Measurements from ENCODE around the gene CCNA1. TPM values are rescaled to one million over a fixed set of nuclear protein-coding genes. Genes with fewer than 3 reads are reported as not detected.

CCNA1 gene
- total RNA-seq, 1 donor from 2014 or later: not detected

DNA sequence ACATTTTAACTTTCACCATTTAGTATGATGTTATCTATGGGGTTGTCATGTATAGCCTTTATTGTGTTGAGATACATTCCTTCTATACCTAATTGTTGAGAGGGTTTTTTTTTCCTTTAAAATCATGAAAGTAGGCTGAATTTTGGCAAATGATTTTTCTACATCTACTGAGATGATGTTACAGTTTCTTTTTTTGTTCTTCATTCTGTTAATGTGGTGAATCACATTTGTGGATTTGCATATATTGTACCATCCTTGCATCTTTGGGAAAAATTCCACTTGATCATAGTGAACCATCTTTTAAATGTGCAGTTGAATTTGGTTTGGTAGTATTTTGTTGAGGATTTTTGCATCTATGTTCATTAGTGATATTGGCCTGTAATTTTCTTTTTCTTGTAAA is 29.2 kb downstream of the CCNA1 start:
- H3K4me1 Mint-ChIP-seq (ENCODE audit: unreplicated experiment): no peaks in the 10 kb centered on the region
- TF ChIP-seq, protein P1, sequence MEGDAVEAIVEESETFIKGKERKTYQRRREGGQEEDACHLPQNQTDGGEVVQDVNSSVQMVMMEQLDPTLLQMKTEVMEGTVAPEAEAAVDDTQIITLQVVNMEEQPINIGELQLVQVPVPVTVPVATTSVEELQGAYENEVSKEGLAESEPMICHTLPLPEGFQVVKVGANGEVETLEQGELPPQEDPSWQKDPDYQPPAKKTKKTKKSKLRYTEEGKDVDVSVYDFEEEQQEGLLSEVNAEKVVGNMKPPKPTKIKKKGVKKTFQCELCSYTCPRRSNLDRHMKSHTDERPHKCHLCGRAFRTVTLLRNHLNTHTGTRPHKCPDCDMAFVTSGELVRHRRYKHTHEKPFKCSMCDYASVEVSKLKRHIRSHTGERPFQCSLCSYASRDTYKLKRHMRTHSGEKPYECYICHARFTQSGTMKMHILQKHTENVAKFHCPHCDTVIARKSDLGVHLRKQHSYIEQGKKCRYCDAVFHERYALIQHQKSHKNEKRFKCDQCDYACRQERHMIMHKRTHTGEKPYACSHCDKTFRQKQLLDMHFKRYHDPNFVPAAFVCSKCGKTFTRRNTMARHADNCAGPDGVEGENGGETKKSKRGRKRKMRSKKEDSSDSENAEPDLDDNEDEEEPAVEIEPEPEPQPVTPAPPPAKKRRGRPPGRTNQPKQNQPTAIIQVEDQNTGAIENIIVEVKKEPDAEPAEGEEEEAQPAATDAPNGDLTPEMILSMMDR (IDR thresholded peaks at IDR 0.05): no peak
- no peaks in the 10 kb centered on the region for H3K36me3 Mint-ChIP-seq (ENCODE audit: unreplicated experiment)
- H3K27ac Mint-ChIP-seq (ENCODE audit: unreplicated experiment): no peak overlapping the region
- H3K27me3 Mint-ChIP-seq (ENCODE audit: unreplicated experiment): peaks cover 16% of the 10 kb centered on the region
- no peak overlapping the region for H3K4me3 Mint-ChIP-seq (ENCODE audit: unreplicated experiment)
- H3K9me3 Mint-ChIP-seq (ENCODE audit: unreplicated experiment): peaks cover 4% of the 10 kb centered on the region
- DNase-seq (ENCODE audit: extremely low spot score, unreplicated experiment): no peak

DNA sequence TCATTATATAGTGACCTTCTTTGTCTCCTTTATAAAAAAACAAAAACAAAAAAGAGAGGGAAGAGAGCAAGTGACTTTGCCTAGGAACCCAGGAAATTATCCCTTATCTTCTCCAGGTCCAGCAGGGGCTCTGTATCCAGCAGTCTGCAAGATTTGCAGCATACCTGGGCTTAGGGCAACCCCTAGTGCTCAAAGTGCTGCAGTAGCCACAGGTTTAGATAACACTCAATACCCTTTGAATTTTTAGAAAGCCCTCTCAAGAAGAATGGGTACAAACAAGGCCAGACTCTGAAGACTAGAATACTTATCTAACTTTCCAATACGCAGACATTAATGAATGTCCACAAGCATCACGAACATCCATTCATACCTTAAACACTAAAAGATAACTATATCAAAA is 43.2 kb downstream of the CCNA1 start:
- H3K9me3 Mint-ChIP-seq (ENCODE audit: unreplicated experiment): peaks cover 7% of the 10 kb centered on the region
- no peaks in the 10 kb centered on the region for H3K27me3 Mint-ChIP-seq (ENCODE audit: unreplicated experiment)
- H3K27ac Mint-ChIP-seq (ENCODE audit: unreplicated experiment): no peak overlapping the region
- DNase-seq (ENCODE audit: extremely low spot score, unreplicated experiment): no peak
- TF ChIP-seq, protein P1 (IDR thresholded peaks at IDR 0.05): no peak
- no peak overlapping the region for H3K4me3 Mint-ChIP-seq (ENCODE audit: unreplicated experiment)
- no peaks in the 10 kb centered on the region for H3K4me1 Mint-ChIP-seq (ENCODE audit: unreplicated experiment)
- H3K36me3 Mint-ChIP-seq (ENCODE audit: unreplicated experiment): no peaks in the 10 kb centered on the region

DNA sequence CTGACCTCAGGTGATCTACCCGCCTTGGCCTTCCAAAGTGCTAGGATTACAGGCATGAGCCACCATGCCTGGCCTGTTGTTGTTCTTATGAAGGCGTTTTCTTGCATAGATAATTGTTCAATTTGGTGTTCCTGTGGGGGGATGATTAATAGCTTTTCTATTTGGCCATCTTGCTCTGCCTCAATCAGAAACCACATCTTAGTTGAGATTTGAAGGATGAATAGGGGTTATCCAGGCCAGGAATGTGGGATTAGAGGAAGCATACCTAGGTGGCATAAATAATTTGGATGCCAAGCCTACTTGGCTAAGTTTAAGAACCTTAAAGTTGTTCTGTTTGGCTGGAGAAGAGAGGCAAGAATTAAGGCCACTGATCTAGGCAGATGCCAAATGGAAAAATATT is 44.4 kb downstream of the CCNA1 start:
- H3K36me3 Mint-ChIP-seq (ENCODE audit: unreplicated experiment): no peaks in the 10 kb centered on the region
- peaks cover 7% of the 10 kb centered on the region for H3K9me3 Mint-ChIP-seq (ENCODE audit: unreplicated experiment)
- H3K4me1 Mint-ChIP-seq (ENCODE audit: unreplicated experiment): no peaks in the 10 kb centered on the region
- H3K27ac Mint-ChIP-seq (ENCODE audit: unreplicated experiment): no peak overlapping the region
- TF ChIP-seq, protein P1 (IDR thresholded peaks at IDR 0.05): no peak
- no peaks in the 10 kb centered on the region for H3K27me3 Mint-ChIP-seq (ENCODE audit: unreplicated experiment)
- no peak overlapping the region for H3K4me3 Mint-ChIP-seq (ENCODE audit: unreplicated experiment)
- no peak for DNase-seq (ENCODE audit: extremely low spot score, unreplicated experiment)

DNA sequence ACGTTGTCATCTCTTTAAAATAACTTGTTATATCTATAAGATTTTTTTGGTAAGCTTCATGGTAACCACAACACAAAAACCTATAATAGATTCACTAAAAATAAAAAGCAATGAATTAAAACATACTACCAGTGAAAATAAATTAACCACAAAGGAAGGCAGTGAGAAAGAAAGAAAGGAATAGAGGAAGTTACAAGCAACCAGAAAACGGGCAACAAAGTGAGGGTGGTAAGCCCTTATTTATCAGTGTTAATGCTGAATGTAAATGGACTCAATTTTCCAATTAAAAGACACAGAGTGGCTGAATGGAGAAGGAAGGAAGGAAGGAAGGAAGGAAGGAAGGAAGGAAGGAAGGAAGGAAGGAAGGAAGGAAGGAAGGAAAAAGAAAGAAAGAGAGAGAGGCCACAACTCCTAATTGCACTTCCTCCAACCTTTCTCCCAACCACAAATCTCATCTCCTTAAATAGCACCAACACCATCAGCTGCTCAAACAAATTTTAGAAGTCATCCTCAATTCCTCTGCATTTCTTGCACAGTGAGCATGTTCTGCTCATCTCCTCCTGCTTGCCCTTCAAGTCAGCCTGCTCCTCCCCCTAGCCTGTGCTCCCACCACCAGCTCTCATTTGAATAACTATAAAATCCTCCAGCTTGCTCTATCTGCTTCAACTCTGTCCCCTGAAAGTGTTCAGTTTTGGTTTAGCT is 48.6 kb downstream of the CCNA1 start:
- H3K36me3 Mint-ChIP-seq (ENCODE audit: unreplicated experiment): no peaks in the 10 kb centered on the region
- TF ChIP-seq, protein P1 (IDR thresholded peaks at IDR 0.05): no peak
- peaks cover 2% of the 10 kb centered on the region for H3K27me3 Mint-ChIP-seq (ENCODE audit: unreplicated experiment)
- no peak for DNase-seq (ENCODE audit: extremely low spot score, unreplicated experiment)
- H3K4me3 Mint-ChIP-seq (ENCODE audit: unreplicated experiment): no peak overlapping the region
- H3K4me1 Mint-ChIP-seq (ENCODE audit: unreplicated experiment): no peaks in the 10 kb centered on the region
- no peak overlapping the region for H3K27ac Mint-ChIP-seq (ENCODE audit: unreplicated experiment)
- no peaks in the 10 kb centered on the region for H3K9me3 Mint-ChIP-seq (ENCODE audit: unreplicated experiment)

DNA sequence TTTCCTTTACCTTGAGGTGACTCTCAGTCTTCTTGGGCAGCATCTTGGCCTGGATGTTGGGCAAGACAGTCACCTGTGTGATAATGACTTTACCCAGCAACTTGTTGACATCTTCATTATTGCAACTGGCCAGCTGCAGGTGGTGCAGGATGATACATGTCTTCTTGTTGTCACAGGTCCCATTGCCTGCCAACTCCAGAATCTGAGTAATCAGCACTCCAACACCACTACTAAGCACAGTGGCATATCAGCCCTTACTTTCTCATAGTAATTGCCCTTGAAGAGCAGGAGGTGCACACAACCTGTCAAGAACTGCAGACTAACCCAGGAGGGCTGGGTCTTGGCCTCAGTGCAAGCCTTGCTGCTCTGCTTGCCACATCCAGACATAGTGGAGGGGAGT is 57.8 kb downstream of the CCNA1 start:
- Mint-ChIP-seq H3K9me3 (ENCODE audit: unreplicated experiment) (no peaks in the 10 kb centered on the region), H3K4me1 (ENCODE audit: unreplicated experiment) (no peaks in the 10 kb centered on the region), H3K36me3 (ENCODE audit: unreplicated experiment) (no peaks in the 10 kb centered on the region), H3K27me3 (ENCODE audit: unreplicated experiment) (peaks cover 3% of the 10 kb centered on the region), H3K4me3 (ENCODE audit: unreplicated experiment) (no peak overlapping the region), H3K27ac (ENCODE audit: unreplicated experiment) (no peak overlapping the region)
- DNase-seq (ENCODE audit: extremely low spot score, unreplicated experiment): no peak
- TF ChIP-seq, protein P1 (IDR thresholded peaks at IDR 0.05): no peak

Other genes starting within 250 kb of the CCNA1 start
- 0.21 TPM in 1 of 2 replicates, not detected in the other for gene SOHLH2, start 217.9 kb upstream of the CCNA1 start, total RNA-seq
- gene CCDC169, start 134.7 kb upstream of the CCNA1 start, total RNA-seq: 0.43 and 0.60 TPM in 2 replicates
- gene SPART, start 86.1 kb upstream of the CCNA1 start, total RNA-seq: 87.1 and 102 TPM in 2 replicates
- not detected in 2 replicates for gene SERTM1, start 241.5 kb downstream of the CCNA1 start, total RNA-seq

All from osteocyte (in vitro differentiated cells).